ENCODE results near the gene FAM8A1.

Gene FAM8A1

GRCh38 chr6:17622144-17622543, 22.0 kb downstream of the FAM8A1 start:
- no peak for DNase-seq (ENCODE audit: low read depth)
- no peak for TF ChIP-seq CTCF (IDR thresholded peaks at IDR 0.05; ENCODE audit: insufficient read depth, low read depth, low read length, missing control alignments)
- H3K4me3 ChIP-seq (ENCODE audit: low read depth, low read length), result no peak overlapping the region

- no peak for TF ChIP-seq CTCF (IDR thresholded peaks at IDR 0.05; ENCODE audit: insufficient read depth, low read depth, low read length, missing control alignments)
- H3K4me3 ChIP-seq (ENCODE audit: low read depth, low read length), result no peak overlapping the region
- DNase-seq (ENCODE audit: low read depth), result no peak
These were observed 24.3 kb downstream of the FAM8A1 start for GRCh38 chr6:17624396-17624795.

GRCh38 chr6:17628873-17629272, 28.8 kb downstream of the FAM8A1 start:
- no peak for TF ChIP-seq CTCF (IDR thresholded peaks at IDR 0.05; ENCODE audit: insufficient read depth, low read depth, low read length, missing control alignments)
- peak; percentile 48 for DNase-seq (ENCODE audit: low read depth)
- no peak overlapping the region for H3K4me3 ChIP-seq (ENCODE audit: low read depth, low read length)

- no peak for DNase-seq (ENCODE audit: low read depth)
- no peak for TF ChIP-seq CTCF (IDR thresholded peaks at IDR 0.05; ENCODE audit: insufficient read depth, low read depth, low read length, missing control alignments)
- H3K4me3 ChIP-seq (ENCODE audit: low read depth, low read length), result no peak overlapping the region
These were observed 29.9 kb downstream of the FAM8A1 start for GRCh38 chr6:17629824-17630510.

- no peak for TF ChIP-seq CTCF (IDR thresholded peaks at IDR 0.05; ENCODE audit: insufficient read depth, low read depth, low read length, missing control alignments)
- no peak overlapping the region for H3K4me3 ChIP-seq (ENCODE audit: low read depth, low read length)
- DNase-seq (ENCODE audit: low read depth), result no peak
These were observed 30.5 kb downstream of the FAM8A1 start for GRCh38 chr6:17630511-17631073.

- H3K4me3 ChIP-seq (ENCODE audit: low read depth, low read length), result no peak overlapping the region
- TF ChIP-seq CTCF (IDR thresholded peaks at IDR 0.05; ENCODE audit: insufficient read depth, low read depth, low read length, missing control alignments), result no peak
- DNase-seq (ENCODE audit: low read depth), result no peak
These were observed 32.8 kb downstream of the FAM8A1 start for GRCh38 chr6:17632934-17633333.

All from GM12865 (cell line).